ENCODE measurements around the gene GIPC2. TPM values are rescaled to one million over a fixed set of nuclear protein-coding genes. Genes with fewer than 3 reads are reported as not detected.
A peak's percentile ranks its signal among the peaks of the same experiment; 100 is the strongest.
"Not testable (repeated sequence)": the region's sequence is repeated elsewhere in the genome, so short reads cannot be mapped to it uniquely, and the experiment has no call there.

Gene GIPC2
- total RNA-seq, 1 experiment from 2014 or later: 0.26 TPM

DNA sequence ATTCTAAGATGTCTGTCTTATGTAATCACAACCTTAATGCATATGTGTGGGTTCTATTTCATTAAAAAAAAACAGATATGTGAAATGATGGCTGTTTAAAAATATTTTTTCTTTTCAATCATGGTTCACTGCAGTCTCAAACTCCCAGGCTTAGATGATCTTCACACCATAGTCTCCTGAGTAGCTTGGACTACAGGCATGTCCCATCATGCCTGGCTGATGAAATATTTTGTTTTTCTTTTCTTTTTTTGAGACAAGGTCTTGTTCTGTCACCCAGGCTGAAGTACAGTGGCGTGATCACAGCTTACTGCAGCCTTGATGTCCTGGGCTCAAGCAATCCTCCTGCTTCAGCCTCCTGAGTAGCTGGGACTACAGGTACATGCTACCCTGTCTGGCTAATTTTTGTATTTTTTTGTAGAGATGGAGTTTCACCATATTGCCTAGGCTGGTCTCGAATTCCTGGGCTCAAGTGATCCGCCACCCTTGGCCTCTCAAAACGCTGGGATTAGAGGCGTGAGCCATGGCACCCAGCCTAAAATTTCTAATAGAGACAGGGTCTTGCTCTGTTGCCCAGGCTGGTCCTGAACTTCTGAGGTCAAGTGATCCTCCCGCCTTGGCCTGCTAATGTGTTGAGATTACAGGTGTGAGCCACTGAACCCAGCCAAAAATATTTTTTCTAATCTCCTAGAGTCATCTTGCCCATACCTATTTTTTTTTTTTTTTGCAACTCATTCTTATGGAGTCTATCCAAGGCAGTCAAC is 67.6 kb downstream of the GIPC2 start:
- POLR2A ChIA-PET: interaction anchor here (0.6 kb wide), 1 partner anchor 162 kb away, joined by 3 read pairs; no protein-coding TSS in a partner anchor
- H3K27ac ChIP-seq (ENCODE audit: low read length): no peak overlapping the region

DNA sequence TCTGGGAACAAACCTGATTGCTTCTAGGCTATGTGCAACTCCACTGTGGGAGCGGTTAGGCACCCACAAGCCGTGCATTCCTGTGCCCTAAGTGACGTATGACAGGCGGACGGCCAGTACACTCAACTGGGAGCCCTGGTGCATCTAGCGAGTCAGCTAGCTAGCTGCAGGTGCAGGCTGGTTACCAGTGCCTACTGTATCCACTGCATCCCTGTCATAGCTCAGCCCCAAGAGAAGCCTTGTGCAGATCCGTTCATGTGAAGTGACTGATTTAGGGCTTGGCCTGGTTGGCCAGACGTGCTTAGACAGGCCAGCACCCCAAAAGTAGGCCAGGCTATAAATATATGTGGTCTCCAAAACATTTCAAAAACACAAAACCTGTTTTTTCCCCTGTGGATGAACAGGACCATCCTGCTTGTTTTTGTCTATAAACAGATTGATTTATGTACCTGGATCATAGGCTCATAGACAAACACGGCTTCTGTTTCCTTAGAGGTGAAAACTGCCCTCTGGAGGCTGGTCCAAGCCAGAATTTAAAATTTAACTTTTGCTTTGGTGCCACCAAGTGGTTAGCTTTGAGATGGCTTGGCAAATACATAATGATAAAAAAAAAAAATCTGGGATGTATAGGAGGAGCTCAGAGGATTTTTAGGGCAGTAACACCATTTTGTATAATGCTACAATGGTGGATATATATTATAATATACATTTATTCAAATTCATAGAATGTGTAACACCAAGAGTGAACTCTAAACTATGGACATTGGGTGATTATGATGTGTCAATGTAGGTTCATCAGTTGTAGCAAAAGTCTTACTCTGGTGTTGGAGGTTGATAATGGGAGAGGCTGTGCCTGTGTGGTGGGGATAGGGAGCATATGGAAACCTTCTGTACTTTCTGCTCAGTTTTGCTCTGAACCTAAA is 68.5 kb downstream of the GIPC2 start:
- ChIA-PET POLR2A (interaction anchor here (0.6 kb wide), 1 partner anchor 371 kb away, joined by 3 read pairs; no protein-coding TSS in a partner anchor), CTCF (interaction anchor here (0.6 to 1.0 kb wide), 4 partner anchors 77 to 767 kb away, joined by 3 to 11 read pairs (median 6); partner anchors contain the start of genes DNAJB4 and FUBP1)
- in situ Hi-C loops (cut with HindIII; ENCODE audit: low pct_unique_long_range_greater_than_20kb, low sequenced_read_pairs): no loop called here
- no peaks in the 10 kb centered on the region for H3K9me3 ChIP-seq (ENCODE audit: control insufficient read depth, insufficient read depth, low read depth, low read length)
- H3K27me3 ChIP-seq (ENCODE audit: control insufficient read depth, insufficient read depth, low read length): no peaks in the 10 kb centered on the region
- BruUV-seq (replicated peaks): no TSS peak
- no peak overlapping the region for H3K4me3 ChIP-seq (ENCODE audit: low read depth in 2 of 2, low read length in 2 of 2)
- no peaks in the 10 kb centered on the region for H3K36me3 ChIP-seq (ENCODE audit: control insufficient read depth, insufficient read depth, low read length)
- no peaks in the 10 kb centered on the region for H3K4me1 ChIP-seq (ENCODE audit: control insufficient read depth, insufficient read depth, low read length)
- ATAC-seq: peak; percentile 88
- DNase-seq (ENCODE audit: low read depth, low spot score): peak; percentile 62
- TF ChIP-seq POLR2AphosphoS5 (IDR thresholded peaks at IDR 0.05; ENCODE audit: low read depth, low read length) (no peak), TCF7L2 (IDR thresholded peaks at IDR 0.05; ENCODE audit: low read depth, low read length) (no peak), SIN3A (IDR thresholded peaks at IDR 0.05; ENCODE audit: borderline replicate concordance, insufficient read depth, low read depth, low read length) (no peak)
- TF ChIP-seq, protein P1, sequence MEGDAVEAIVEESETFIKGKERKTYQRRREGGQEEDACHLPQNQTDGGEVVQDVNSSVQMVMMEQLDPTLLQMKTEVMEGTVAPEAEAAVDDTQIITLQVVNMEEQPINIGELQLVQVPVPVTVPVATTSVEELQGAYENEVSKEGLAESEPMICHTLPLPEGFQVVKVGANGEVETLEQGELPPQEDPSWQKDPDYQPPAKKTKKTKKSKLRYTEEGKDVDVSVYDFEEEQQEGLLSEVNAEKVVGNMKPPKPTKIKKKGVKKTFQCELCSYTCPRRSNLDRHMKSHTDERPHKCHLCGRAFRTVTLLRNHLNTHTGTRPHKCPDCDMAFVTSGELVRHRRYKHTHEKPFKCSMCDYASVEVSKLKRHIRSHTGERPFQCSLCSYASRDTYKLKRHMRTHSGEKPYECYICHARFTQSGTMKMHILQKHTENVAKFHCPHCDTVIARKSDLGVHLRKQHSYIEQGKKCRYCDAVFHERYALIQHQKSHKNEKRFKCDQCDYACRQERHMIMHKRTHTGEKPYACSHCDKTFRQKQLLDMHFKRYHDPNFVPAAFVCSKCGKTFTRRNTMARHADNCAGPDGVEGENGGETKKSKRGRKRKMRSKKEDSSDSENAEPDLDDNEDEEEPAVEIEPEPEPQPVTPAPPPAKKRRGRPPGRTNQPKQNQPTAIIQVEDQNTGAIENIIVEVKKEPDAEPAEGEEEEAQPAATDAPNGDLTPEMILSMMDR (IDR thresholded peaks at IDR 0.05): peak; percentile 80
- TF ChIP-seq, protein P2, sequence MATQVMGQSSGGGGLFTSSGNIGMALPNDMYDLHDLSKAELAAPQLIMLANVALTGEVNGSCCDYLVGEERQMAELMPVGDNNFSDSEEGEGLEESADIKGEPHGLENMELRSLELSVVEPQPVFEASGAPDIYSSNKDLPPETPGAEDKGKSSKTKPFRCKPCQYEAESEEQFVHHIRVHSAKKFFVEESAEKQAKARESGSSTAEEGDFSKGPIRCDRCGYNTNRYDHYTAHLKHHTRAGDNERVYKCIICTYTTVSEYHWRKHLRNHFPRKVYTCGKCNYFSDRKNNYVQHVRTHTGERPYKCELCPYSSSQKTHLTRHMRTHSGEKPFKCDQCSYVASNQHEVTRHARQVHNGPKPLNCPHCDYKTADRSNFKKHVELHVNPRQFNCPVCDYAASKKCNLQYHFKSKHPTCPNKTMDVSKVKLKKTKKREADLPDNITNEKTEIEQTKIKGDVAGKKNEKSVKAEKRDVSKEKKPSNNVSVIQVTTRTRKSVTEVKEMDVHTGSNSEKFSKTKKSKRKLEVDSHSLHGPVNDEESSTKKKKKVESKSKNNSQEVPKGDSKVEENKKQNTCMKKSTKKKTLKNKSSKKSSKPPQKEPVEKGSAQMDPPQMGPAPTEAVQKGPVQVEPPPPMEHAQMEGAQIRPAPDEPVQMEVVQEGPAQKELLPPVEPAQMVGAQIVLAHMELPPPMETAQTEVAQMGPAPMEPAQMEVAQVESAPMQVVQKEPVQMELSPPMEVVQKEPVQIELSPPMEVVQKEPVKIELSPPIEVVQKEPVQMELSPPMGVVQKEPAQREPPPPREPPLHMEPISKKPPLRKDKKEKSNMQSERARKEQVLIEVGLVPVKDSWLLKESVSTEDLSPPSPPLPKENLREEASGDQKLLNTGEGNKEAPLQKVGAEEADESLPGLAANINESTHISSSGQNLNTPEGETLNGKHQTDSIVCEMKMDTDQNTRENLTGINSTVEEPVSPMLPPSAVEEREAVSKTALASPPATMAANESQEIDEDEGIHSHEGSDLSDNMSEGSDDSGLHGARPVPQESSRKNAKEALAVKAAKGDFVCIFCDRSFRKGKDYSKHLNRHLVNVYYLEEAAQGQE (IDR thresholded peaks at IDR 0.05; ENCODE audit: insufficient read depth in 1 of 2, low read depth in 2 of 2, low read length in 1 of 2): no peak
- intact Hi-C loops (cut with micrococcal nuclease; ENCODE audit: unreplicated experiment): loop anchor here (5.0 to 10.0 kb wide), 2 partner anchors 137 to 169 kb away; partner anchors contain the start of gene FUBP1
- H3K27ac ChIP-seq (ENCODE audit: low read length): no peak overlapping the region

More for the DNA sequence above, 67.6 kb downstream of the GIPC2 start:
- Histone ChIP-seq H3K4me1 (ENCODE audit: control insufficient read depth, insufficient read depth, low read length) (no peaks in the 10 kb centered on the region), H3K4me3 (ENCODE audit: low read depth in 2 of 2, low read length in 2 of 2) (no peak overlapping the region), H3K36me3 (ENCODE audit: control insufficient read depth, insufficient read depth, low read length) (no peaks in the 10 kb centered on the region), H3K9me3 (ENCODE audit: control insufficient read depth, insufficient read depth, low read depth, low read length) (no peaks in the 10 kb centered on the region), H3K27me3 (ENCODE audit: control insufficient read depth, insufficient read depth, low read length) (no peaks in the 10 kb centered on the region)
- TF ChIP-seq, protein P1 (IDR thresholded peaks at IDR 0.05): no peak
- TF ChIP-seq TCF7L2 (IDR thresholded peaks at IDR 0.05; ENCODE audit: low read depth, low read length) (no peak), SIN3A (IDR thresholded peaks at IDR 0.05; ENCODE audit: borderline replicate concordance, insufficient read depth, low read depth, low read length) (no peak), POLR2AphosphoS5 (IDR thresholded peaks at IDR 0.05; ENCODE audit: low read depth, low read length) (no peak)
- TF ChIP-seq, protein P2 (IDR thresholded peaks at IDR 0.05; ENCODE audit: insufficient read depth in 1 of 2, low read depth in 2 of 2, low read length in 1 of 2): no peak
- in situ Hi-C loops (cut with HindIII; ENCODE audit: low pct_unique_long_range_greater_than_20kb, low sequenced_read_pairs) (no loop called here), intact Hi-C loops (cut with micrococcal nuclease; ENCODE audit: unreplicated experiment) (loop anchor here (5.0 to 10.0 kb wide), 2 partner anchors 136 to 169 kb away; partner anchors contain the start of gene FUBP1)
- ATAC-seq (no peak), DNase-seq (ENCODE audit: low read depth, low spot score) (no peak)
- CTCF ChIA-PET: interaction anchor here (0.6 to 0.7 kb wide), 2 partner anchors 76 to 766 kb away, joined by 3 to 6 read pairs; no protein-coding TSS in a partner anchor
- BruUV-seq (replicated peaks): no TSS peak

DNA sequence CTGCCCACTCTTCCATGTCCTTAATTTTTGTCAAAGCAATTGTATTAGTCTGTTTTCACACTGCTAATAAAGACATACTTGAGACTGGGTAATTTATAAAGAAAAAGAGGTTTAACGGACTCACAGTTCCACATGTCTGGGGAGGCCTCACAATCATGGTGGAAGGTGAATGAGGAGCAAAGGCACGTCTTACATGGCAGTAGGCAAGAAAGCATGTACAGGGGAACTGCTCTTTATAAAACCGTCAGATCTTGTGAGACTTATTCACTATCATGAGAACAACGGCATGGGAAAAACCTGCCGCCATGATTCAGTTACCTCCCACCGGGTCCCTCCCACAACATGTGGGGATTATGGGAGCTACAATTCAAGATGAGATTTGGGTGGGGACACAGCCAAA is 74.7 kb downstream of the GIPC2 start:
- POLR2A ChIA-PET; H3K4me1 ChIP-seq (ENCODE audit: control insufficient read depth, insufficient read depth, low read length); ATAC-seq; H3K4me3 ChIP-seq (ENCODE audit: low read depth in 2 of 2, low read length in 2 of 2); in situ Hi-C loops (cut with HindIII; ENCODE audit: low pct_unique_long_range_greater_than_20kb, low sequenced_read_pairs); H3K27ac ChIP-seq (ENCODE audit: low read length); CTCF ChIA-PET; intact Hi-C loops (cut with micrococcal nuclease; ENCODE audit: unreplicated experiment); DNase-seq (ENCODE audit: low read depth, low spot score); BruUV-seq (replicated peaks); H3K36me3 ChIP-seq (ENCODE audit: control insufficient read depth, insufficient read depth, low read length); H3K27me3 ChIP-seq (ENCODE audit: control insufficient read depth, insufficient read depth, low read length); H3K9me3 ChIP-seq (ENCODE audit: control insufficient read depth, insufficient read depth, low read depth, low read length): not testable (repeated sequence)

Measured in Panc1 (cell line).